B cell (primary cell): ENCODE results near the gene ABHD2.

Source experiments
- CTCF ChIP-seq: fragments of 200-600 bp; IDR thresholded peaks from one replicate; pipeline ENCODE4 v1.8.0; 2022; ENCODE audit warnings: antibody characterized with exemption, mild to moderate bottlenecking
- EZH2 ChIP-seq: IDR thresholded peaks from 2 replicates; pipeline ENCODE4 v1.6.1; 2012; ENCODE audit warnings: borderline replicate concordance, low read depth, mild to moderate bottlenecking, moderate library complexity, low read length; ENCODE audit not compliant: insufficient read depth, poor library complexity, severe bottlenecking

DNA sequence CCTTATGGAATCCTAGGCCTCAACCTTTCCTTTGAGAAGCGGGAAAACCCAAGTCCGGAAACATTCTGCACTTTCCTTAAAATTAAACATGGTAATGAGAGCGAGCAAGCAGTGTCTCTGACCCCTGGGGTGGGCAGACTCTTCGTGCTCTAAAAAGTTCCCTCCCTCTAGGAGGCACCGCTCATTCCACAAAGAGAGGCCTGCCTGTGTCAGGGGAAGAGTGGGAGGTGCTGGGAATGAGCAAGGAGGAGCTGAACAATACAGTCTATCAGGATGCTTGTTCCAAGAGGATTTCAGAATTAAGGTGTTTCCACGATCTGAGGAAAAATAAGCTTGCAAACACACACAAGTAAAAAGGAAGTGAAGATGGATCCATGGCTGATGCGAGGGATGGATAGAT, 139.2 kb downstream of the ABHD2 start:
- TF ChIP-seq EZH2 (no peak), CTCF (no peak)
